SIG-M5 treated with dmso at 0.1 percent for 504 hours (cell line): ENCODE data around the gene SCO2.

Source experiments
- DNase-seq: peaks from one replicate; lab custom pipeline; 2025; ENCODE audit not compliant: unreplicated experiment; lab: John Stamatoyannopoulos, UW

SCO2 gene

GRCh38 chr22:50532824-50533796 lies 7.7 kb upstream of the SCO2 start:
- DNase-seq, result no peak

- no peak for DNase-seq
These were observed 6.7 kb upstream of the SCO2 start for GRCh38 chr22:50531962-50532674.

GRCh38 chr22:50531546-50531961 lies 6.2 kb upstream of the SCO2 start:
- peak; percentile 45 for DNase-seq

GRCh38 chr22:50530877-50531545 lies 5.6 kb upstream of the SCO2 start:
- peak; percentile 87 for DNase-seq

- DNase-seq, result no peak
These were observed 5.1 kb upstream of the SCO2 start for GRCh38 chr22:50530580-50530876.

- peak; percentile 79 for DNase-seq
These were observed 4.6 kb upstream of the SCO2 start, which contains the start of gene TYMP for GRCh38 chr22:50529897-50530579. Gene TYMP, minus strand, starts transcription at chr22:50530012. Its CDS starts 303 bp downstream, at chr22:50529709.

GRCh38 chr22:50529416-50529896 lies 4.1 kb upstream of the SCO2 start:
- DNase-seq, result peak; percentile 41

GRCh38 chr22:50528682-50529415 lies 3.5 kb upstream of the SCO2 start:
- no peak for DNase-seq

- no peak for DNase-seq
These were observed 2.7 kb upstream of the SCO2 start for GRCh38 chr22:50527921-50528681.

- peak; percentile 84 for DNase-seq
These were observed 1.7 kb upstream of the SCO2 start for GRCh38 chr22:50526834-50527801.

GRCh38 chr22:50526108-50526833 lies 873 bp upstream of the SCO2 start:
- peak; percentile 65 for DNase-seq

- DNase-seq, result no peak
These were observed 385 bp upstream of the SCO2 start for GRCh38 chr22:50525858-50526107.

GRCh38 chr22:50524676-50525103 lies 708 bp downstream of the SCO2 start:
- no peak for DNase-seq

- no peak for DNase-seq
These were observed 1.4 kb downstream of the SCO2 start for GRCh38 chr22:50523806-50524675.

- DNase-seq, result no peak
These were observed 2.0 kb downstream of the SCO2 start for GRCh38 chr22:50523458-50523805.

GRCh38 chr22:50522806-50523438 lies 2.5 kb downstream of the SCO2 start:
- no peak for DNase-seq
